Endothelial cell (in vitro differentiated cells): Measurements from ENCODE around the gene ATG5. TPM values are rescaled to one million over a fixed set of nuclear protein-coding genes. Genes with fewer than 3 reads are reported as not detected.
A peak's percentile ranks its signal among the peaks of the same experiment; 100 is the strongest.

ENCODE experiments used
- DNase-seq: peaks from one replicate; pipeline ENCODE4 v3.0.0; 2021; ENCODE audit warnings: low spot score
- H3K27ac Mint-ChIP-seq: one replicate; pipeline ENCODE4 v1.8.0; 2021; ENCODE audit warnings: mixed read lengths, inconsistent platforms; ENCODE audit not compliant: unreplicated experiment
- H3K27me3 Mint-ChIP-seq: one replicate; pipeline ENCODE4 v1.8.0; 2021; ENCODE audit warnings: mild to moderate bottlenecking, moderate library complexity, mixed read lengths, inconsistent platforms; ENCODE audit not compliant: unreplicated experiment
- H3K36me3 Mint-ChIP-seq: one replicate; pipeline ENCODE4 v1.8.0; 2021; ENCODE audit warnings: mild to moderate bottlenecking, low read depth, mixed read lengths, inconsistent platforms; ENCODE audit not compliant: unreplicated experiment
- H3K4me1 Mint-ChIP-seq: one replicate; pipeline ENCODE4 v1.8.0; 2021; ENCODE audit warnings: mild to moderate bottlenecking, mixed read lengths, inconsistent platforms; ENCODE audit not compliant: unreplicated experiment
- H3K4me3 Mint-ChIP-seq: one replicate; pipeline ENCODE4 v1.8.0; 2021; ENCODE audit warnings: mild to moderate bottlenecking, mixed read lengths, inconsistent platforms; ENCODE audit not compliant: unreplicated experiment
- H3K9me3 Mint-ChIP-seq: one replicate; pipeline ENCODE4 v1.8.0; 2021; ENCODE audit warnings: mixed read lengths, inconsistent platforms; ENCODE audit not compliant: unreplicated experiment
- CTCF ChIP-seq: fragments of 200-600 bp; sonication (generic); IDR thresholded peaks from one replicate; pipeline ENCODE4 v1.5.0; 2021; ENCODE audit warnings: antibody characterized with exemption; ENCODE audit not compliant: unreplicated experiment
- total RNA-seq: library from RNA; stranded (reverse); fragmentation: NEBNext Ultra II Directional; extraction: Animal tissue kit (Norgen Biotek cat#: 25700); gene quantifications from one replicate; pipeline ENCODE4 v1.2.1, GENCODE V29; 2021; ENCODE audit not compliant: unreplicated experiment

The ATG5 gene
- total RNA-seq, 1 donor from 2014 or later, result 27.5 TPM

- TF ChIP-seq CTCF, result no peak
- Mint-ChIP-seq H3K4me1 (no peaks in the 10 kb centered on the region), H3K27me3 (no peaks in the 10 kb centered on the region), H3K9me3 (no peaks in the 10 kb centered on the region), H3K27ac (no peak overlapping the region), H3K4me3 (no peak overlapping the region), H3K36me3 (no peaks in the 10 kb centered on the region)
- DNase-seq, result no peak
Measured at GRCh38 chr6:106369739-106370138, 44.2 kb upstream of the ATG5 start.

- H3K9me3 Mint-ChIP-seq, result no peaks in the 10 kb centered on the region
- TF ChIP-seq CTCF, result no peak
- DNase-seq, result no peak
- H3K36me3 Mint-ChIP-seq, result peaks cover 3% of the 10 kb centered on the region
- no peak overlapping the region for H3K4me3 Mint-ChIP-seq
- H3K4me1 Mint-ChIP-seq, result peaks cover 4% of the 10 kb centered on the region
- H3K27ac Mint-ChIP-seq, result no peak overlapping the region
- peaks cover 6% of the 10 kb centered on the region for H3K27me3 Mint-ChIP-seq
Measured at GRCh38 chr6:106363401-106364138, 38.0 kb upstream of the ATG5 start.

- Mint-ChIP-seq H3K36me3 (peaks cover 3% of the 10 kb centered on the region), H3K27ac (no peak overlapping the region), H3K27me3 (peaks cover 8% of the 10 kb centered on the region), H3K4me3 (peak overlapping the region; percentile 51), H3K4me1 (peaks cover 4% of the 10 kb centered on the region), H3K9me3 (no peaks in the 10 kb centered on the region)
- TF ChIP-seq CTCF, result no peak
- DNase-seq, result peak; percentile 28
Measured at GRCh38 chr6:106360989-106361430, 35.5 kb upstream of the ATG5 start.

- TF ChIP-seq CTCF, result peak; percentile 99
- peak; percentile 68 for DNase-seq
- peaks cover 3% of the 10 kb centered on the region for H3K36me3 Mint-ChIP-seq
- H3K4me3 Mint-ChIP-seq, result peak within 1 kb of the TSS; percentile 89
- H3K9me3 Mint-ChIP-seq, result no peaks in the 10 kb centered on the region
- H3K27me3 Mint-ChIP-seq, result peaks cover 8% of the 10 kb centered on the region
- no peak within 1 kb of the TSS for H3K27ac Mint-ChIP-seq
- H3K4me1 Mint-ChIP-seq, result peaks cover 4% of the 10 kb centered on the region
Measured at GRCh38 chr6:106360410-106360988, 34.9 kb upstream of the ATG5 start, which contains the start of gene CRYBG1. CRYBG1 (plus strand) TSS chr6:106360717; CDS start chr6:106360909, 192 bp downstream.

GRCh38 chr6:106359959-106360409 lies 34.4 kb upstream of the ATG5 start:
- Mint-ChIP-seq H3K9me3 (no peaks in the 10 kb centered on the region), H3K4me3 (peak overlapping the region; percentile 89), H3K4me1 (peaks cover 4% of the 10 kb centered on the region), H3K27me3 (peaks cover 8% of the 10 kb centered on the region), H3K36me3 (peaks cover 3% of the 10 kb centered on the region), H3K27ac (no peak overlapping the region)
- no peak for DNase-seq
- TF ChIP-seq CTCF, result no peak
